PC-3 (cell line): ENCODE data around the gene ADRA2A.

Experiments
- EZH2phosphoT487 ChIP-seq: fragments of 300-600 bp; sonication (generic); IDR thresholded peaks from 2 replicates; pipeline ENCODE4 v1.6.1; 2018; ENCODE audit warnings: mild to moderate bottlenecking, antibody characterized with exemption, low read length, borderline replicate concordance
- TF ChIP-seq, protein P1 (sequence below): fragments of 300-600 bp; sonication (generic); conservative IDR thresholded peaks from 2 replicates; pipeline ENCODE4 v1.5.1; 2017; ENCODE audit warnings: antibody characterized with exemption, low read depth, mild to moderate bottlenecking, low read length

DNA sequence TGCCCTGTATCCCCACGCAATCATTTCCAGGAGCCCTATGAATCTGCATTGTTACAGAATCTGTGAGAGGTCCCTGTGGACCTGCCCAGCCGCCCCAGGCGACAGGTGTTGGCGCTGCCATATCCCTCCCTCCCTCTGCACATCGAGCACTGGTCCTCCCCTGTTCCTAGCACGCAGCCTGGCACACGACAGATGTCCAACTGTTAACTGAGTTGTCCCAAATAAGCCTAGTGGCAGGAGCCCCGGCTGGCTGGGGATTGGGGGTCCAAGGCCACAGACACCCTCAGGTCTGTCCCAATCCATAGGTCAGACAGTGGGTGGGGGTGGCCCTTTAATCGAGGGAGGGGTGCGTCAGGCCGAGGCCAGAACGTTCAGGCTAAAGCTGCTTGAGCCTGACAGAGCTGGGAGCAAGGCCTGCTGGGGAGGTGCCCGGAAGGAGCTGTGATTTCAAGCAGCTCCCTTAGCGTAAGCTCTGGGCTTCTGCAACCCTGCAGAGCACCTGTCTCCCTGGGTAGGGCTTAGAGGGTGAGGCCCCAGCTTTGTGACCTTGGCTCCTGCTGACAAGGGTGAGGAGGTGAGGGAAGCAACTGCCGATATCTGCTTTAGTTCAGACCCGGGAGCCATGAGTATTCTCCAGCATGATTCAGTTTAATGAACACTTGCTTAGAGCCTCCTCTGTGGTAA, 40.1 kb downstream of the ADRA2A start:
- TF ChIP-seq, protein P1, sequence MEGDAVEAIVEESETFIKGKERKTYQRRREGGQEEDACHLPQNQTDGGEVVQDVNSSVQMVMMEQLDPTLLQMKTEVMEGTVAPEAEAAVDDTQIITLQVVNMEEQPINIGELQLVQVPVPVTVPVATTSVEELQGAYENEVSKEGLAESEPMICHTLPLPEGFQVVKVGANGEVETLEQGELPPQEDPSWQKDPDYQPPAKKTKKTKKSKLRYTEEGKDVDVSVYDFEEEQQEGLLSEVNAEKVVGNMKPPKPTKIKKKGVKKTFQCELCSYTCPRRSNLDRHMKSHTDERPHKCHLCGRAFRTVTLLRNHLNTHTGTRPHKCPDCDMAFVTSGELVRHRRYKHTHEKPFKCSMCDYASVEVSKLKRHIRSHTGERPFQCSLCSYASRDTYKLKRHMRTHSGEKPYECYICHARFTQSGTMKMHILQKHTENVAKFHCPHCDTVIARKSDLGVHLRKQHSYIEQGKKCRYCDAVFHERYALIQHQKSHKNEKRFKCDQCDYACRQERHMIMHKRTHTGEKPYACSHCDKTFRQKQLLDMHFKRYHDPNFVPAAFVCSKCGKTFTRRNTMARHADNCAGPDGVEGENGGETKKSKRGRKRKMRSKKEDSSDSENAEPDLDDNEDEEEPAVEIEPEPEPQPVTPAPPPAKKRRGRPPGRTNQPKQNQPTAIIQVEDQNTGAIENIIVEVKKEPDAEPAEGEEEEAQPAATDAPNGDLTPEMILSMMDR = no peak
- no peak for TF ChIP-seq EZH2phosphoT487
